ENCODE measurements around the gene GGA1.
A peak's percentile ranks its signal among the peaks of the same experiment; 100 is the strongest.
"Not testable (repeated sequence)": the region's sequence is repeated elsewhere in the genome, so short reads cannot be mapped to it uniquely, and the experiment has no call there.

The GGA1 gene

GRCh38 chr22:37610153-37610475, 1.5 kb downstream of the GGA1 start:
- not testable (repeated sequence) for DNase-seq

DNA sequence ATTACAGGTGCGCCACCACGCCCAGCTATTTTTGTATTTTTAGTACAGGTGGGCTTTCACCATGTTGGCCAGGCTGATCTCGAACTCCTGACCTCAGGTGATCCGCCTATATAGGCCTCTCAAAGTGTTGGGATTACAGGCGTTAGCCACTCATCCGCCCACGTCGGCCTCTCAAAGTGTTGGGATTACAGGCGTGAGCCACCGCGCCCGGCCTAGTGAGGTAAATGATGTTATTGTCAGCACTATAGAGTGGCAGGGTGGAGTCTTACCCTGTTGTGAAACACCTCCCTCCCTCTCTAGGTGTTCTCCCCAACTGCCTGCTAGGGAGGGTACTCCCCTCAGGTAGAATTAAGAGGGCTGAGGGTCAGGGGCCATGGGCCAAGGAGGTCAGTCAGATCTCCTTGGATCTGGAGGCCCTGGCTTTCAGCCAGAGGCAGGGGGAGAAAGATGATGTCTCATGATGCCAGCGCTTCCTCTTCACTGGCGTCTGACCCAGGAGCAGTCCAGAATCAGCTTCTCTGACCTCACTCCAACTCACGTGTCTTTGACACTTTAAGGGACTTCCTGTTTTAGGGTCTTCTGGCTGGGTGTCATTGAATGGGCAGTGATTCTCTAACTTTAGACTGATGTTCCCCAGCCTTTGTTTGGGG, 2.0 kb downstream of the GGA1 start:
- no peak for DNase-seq

DNA sequence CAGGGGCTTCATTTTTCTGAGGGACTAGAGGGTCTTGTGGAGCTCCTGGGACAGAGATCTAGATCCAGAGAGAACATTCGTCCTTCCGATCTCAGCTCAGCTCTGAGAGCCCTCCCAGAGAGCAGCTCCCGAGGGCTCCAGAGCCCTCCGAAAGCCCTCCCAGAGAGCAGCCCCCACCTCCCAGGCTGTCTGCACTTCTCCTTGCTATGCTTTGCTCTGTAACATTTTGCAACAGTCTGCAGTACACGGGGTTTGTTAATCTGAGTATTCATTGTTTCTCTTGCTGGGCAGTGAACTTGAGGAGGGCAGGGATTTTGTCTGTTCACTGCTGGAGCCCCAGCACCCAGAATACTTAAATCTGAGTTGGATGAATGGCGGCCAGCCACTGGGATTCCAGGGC, 2.6 kb downstream of the GGA1 start:
- no peak for DNase-seq

DNA sequence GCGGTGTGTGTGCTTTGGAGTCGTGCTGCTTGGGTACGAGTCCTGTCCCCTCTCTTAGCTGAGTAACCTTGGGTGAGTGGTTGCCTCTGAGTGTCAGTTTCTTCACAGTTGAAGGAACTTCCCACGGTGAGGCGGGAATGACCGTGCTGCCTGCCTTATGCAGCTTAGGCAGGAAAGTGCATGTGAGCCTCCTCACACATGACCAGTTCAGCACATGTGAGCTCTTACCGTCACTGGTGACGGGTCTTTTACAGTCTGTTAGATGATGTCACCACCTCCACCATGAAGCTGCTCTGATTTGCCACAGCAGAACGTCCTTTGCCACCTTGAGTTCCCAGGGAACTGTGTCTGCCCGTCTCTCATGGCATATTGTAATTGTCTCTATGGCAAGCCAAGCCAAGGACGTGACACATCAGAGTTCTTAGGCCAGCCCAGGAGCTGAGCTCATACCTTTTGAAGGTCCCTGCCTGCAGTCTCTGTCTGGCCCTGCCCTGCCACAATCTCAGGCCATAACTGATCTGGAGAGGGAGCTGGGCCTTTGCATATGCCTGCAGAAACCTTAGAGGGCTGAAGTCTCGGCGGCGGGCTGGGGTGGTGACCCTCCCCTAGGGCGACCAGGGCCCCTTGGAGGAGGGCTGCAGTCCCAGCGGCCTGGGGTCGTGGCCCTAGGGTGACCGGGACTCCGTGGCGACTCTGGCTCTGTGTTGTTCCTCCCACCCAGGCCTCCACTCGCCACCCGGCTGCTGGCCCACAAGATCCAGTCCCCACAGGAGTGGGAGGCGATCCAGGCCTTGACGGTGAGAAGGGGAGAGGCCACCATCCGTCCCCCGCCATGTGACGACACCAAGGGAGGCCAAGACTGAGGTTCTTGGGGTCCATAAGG, 7.8 kb downstream of the GGA1 start:
- DNase-seq = no peak

DNA sequence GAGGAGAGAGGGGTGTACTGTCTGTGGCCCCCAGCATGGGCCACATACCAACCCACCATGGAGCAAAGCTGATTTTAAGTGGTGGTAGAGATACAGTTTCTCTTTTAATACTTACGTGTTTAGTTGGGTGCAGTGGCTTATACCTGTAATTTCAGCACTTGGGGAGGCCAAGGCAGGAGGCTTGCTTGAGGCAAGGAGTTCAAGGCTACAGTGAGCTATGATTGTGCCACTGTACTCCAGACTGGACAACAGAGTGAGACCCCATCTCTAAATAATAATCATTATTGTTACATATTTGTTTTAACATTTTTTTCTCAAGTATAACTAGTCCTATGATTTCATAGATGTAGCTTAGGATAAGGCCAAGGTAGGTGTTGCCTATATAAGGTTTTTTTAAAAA, 8.8 kb downstream of the GGA1 start:
- DNase-seq = no peak

DNA sequence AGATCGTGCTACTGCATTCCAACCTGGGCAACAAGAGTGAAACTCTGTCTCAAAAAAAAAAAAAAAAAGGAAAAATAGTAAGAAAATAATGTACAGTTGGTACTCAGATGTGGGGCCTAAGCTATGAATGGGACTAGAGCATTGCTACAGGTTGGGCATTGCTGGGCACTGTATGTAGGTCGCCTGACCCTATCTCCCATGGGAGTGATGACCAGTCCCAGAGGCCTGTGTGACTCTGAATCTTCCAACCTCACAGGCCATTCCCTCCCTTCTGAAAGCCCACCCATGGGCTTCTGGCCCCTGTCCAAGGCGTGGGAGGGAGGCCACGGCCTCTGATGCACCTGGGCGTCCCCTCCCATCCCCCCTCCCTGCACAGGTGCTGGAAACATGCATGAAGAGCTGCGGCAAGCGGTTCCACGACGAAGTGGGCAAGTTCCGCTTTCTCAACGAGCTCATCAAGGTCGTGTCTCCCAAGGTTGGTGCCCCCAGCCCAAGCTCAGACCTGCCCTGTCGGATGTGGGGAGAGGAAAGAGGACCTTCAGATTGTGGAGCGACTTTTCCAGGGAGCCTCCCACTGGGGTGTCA, 9.5 kb downstream of the GGA1 start:
- DNase-seq = no peak

DNA sequence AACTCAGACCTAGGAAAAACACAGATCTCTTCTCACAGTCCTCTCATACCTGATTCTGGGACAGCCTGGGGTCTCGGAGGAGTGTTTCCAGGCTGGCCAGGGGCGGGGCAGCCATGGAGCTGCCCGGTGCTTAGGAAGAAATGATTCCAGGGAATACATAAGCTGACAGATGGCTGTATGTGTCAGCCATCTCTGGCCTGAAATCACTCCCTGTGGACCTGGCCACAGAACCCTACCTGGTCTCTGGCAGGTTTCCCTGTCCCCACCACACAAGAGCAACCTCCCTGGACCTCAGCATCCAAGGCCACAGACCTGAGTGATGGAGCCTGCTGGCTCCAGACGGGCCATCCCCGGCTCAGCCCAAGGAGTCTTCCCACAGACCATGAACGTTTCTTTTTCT, 10.0 kb downstream of the GGA1 start:
- no peak for DNase-seq

DNA sequence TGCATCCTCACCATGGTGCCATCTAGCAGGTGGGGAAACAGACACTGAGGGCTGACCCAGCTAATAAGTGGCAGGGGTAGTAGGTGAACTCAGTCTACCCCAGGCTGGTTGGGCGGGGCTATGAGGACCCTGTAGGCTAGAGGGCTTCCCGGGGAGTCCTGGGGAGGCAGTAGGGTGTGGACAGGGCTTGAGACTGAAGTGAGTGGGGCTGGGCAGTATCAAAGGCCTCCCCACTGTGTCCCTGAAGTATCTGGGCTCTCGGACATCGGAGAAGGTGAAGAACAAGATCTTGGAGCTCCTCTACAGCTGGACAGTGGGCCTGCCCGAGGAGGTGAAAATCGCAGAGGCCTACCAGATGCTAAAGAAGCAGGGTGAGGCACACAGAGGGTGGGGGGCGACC, 11.4 kb downstream of the GGA1 start:
- DNase-seq = no peak

- DNase-seq = no peak
These were observed 12.8 kb downstream of the GGA1 start for GRCh38 chr22:37621352-37621860.

DNA sequence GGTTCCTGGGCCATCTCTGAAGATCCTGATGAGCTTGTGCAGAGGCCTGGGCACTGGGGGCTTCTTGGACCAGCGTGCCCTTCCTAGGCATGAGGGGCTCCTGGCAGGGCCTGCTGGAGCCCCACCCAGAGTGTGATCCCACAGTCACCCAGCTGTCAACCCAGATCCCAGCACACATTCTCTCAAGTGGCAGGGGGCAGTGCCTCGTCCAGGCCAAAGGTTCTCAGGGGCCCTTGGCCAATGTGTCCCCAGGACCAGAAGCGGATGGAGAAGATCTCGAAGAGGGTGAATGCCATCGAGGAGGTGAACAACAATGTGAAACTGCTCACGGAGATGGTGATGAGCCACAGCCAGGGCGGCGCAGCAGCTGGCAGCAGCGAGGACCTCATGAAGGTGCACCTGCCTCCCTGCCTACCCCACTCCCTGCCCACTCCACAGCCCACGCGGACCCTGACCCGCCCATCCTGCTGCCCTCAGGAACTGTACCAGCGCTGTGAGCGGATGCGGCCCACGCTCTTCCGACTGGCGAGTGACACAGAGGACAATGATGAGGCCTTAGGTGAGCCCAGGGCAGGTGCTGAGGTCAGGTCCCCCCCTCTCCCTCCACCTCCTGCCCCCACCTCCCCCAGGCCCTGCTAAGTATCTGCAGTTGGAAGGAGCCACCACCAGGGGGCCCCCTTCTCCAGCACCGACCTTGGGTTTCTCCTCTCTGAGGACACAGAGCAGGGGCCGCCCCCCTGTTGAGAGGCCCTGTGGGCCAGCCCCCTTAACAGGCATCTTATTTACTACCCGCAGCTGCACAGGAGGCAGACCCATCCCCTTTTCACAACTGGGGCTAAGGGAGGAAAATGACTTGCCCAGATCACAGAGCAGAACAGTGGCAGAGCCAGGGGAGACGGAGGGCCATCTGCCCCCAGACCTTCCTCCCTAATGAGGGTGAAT, 14.7 kb downstream of the GGA1 start:
- peak; percentile 51 for DNase-seq

DNA sequence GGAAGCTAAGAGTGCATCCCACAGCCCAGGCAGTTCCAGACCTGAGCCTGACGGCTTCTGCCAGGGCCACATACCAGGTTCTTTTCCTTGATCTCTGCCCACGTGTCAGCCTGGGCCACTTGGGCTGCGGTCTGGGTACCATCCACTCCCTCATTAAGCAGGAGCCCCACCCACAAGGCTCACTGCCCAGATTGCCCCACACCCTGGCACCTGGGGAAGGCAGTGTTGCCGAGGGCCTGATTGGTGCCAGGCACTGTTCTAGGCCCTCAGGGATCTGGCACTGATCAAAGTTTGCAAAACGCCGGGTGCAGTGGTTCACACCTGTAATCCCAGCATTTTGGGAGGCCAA, 15.4 kb downstream of the GGA1 start:
- no peak for DNase-seq

GRCh38 chr22:37624876-37625275, 16.2 kb downstream of the GGA1 start:
- no peak for DNase-seq

GRCh38 chr22:37625737-37626136, 17.1 kb downstream of the GGA1 start:
- DNase-seq = no peak

DNA sequence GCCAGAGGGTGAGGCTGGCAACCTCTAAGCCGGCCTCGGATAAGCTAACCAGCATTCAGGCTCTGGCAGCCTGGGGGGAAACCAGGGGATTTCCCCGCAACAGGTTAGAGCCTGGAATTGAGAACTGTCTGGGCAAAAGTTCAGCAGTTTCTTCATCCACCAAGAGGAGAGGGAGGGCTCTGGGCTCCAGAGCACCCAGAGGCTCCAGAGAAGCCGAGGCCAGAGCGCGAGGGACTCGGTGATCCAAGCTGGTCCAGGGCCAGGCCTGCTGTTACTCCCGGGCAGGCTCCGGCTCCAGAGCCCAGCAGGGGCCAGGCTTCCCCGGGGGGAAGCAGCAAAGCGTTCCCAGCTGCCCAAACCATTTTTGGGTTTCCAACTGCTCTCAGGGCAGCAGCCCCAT, 17.5 kb downstream of the GGA1 start:
- DNase-seq = no peak

DNA sequence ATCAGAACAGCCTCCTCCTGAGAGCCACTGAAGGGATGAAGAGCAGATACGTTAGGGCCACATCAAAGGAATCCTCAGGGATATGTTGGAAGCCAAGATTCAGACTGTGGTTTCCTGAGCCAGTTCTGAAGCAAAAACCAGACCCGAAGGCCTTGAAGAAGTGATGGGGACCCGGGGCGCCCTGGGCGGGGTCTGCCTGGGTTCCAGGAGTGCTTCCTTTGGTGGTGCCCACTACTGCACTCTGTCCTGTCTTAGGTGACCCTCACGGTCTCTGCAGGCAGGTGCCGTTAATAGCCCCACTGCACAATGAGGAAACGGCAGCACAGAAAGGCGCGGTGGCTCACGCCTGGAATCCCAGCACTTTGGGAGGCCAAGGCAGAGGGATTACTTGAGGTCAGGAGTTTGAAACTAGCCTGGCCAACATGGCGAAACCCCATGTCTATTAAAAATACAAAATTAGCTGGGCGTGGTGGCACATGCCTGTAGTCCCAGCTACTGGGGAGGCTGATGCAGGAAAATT, 18.0 kb downstream of the GGA1 start:
- DNase-seq = no peak

DNA sequence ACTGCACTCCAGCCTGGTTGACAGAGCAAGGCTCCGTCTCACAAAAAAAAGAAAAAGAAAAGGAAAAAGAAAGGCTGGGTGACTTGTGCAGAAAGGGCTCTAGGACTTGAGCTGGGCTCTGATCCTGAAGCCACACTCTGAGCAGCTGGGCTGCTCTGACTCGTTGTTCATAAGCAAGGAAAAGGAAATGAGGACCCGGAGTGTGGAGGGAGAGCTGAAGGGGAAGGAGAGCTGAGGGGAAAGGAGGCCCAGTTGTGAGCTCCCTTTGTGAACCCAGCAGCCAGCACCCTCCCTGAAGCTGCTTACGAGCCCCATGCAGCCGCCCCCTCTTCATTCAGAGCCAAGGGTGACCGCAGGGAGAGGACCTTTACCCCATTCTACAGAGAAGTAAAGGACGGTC, 18.5 kb downstream of the GGA1 start:
- DNase-seq = no peak

DNA sequence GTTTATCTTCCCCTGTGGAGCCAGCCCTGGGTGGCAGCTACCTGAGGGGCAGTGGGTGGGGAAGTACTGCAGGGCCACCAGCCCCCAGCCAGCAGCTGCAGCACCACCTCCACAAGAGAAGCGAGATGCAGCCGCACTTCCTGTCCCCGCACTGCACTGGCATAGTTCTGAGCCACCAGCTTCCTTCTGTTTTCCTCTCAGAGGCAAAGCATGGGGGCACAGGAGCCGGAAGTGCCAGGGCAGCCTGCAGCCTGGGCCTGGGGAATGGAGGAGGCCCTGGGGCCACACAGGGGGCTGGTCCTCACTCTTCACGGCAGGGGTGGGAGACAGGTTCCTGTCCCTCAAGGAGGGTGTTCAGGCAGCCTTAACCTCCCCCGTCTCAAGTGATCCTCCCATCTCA, 18.9 kb downstream of the GGA1 start:
- DNase-seq = no peak

DNA sequence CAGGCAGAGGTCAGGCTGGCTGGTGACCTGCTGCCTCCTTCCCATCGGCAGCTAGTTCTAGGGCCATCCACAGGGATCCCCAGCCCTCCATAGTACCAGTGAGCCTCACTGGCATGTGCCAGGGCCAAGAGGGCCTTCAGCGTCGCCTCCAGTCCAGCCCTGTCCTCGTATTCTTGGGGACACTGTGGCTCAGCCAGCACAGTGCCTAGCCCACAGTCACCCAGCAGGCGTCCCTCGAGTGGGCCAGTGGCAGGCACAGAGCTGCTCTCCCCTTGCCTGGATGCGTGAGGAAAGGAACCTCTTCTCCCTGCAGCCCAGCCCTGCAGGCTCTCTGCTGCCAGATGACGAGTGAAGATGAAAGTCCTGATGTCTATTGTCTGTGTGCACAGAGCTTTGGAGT, 20.2 kb downstream of the GGA1 start:
- DNase-seq = no peak

DNA sequence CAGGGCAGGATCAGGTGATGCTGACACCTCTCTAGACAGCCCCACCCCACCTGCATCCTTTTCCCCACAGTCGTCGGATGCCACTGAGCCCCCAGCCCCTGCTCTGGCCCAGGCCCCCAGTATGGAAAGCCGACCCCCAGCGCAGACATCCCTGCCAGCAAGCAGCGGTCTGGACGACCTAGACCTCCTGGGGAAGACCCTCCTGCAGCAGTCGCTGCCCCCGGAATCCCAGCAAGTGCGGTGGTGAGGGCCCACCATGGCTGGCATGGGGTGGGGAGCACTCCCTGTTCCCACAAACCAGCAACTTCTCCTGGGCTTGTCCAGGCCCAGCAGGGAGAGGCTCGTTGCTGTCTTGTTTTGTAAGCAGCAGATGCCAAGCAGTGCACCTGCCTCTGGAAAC, 21.3 kb downstream of the GGA1 start:
- DNase-seq = no peak

DNA sequence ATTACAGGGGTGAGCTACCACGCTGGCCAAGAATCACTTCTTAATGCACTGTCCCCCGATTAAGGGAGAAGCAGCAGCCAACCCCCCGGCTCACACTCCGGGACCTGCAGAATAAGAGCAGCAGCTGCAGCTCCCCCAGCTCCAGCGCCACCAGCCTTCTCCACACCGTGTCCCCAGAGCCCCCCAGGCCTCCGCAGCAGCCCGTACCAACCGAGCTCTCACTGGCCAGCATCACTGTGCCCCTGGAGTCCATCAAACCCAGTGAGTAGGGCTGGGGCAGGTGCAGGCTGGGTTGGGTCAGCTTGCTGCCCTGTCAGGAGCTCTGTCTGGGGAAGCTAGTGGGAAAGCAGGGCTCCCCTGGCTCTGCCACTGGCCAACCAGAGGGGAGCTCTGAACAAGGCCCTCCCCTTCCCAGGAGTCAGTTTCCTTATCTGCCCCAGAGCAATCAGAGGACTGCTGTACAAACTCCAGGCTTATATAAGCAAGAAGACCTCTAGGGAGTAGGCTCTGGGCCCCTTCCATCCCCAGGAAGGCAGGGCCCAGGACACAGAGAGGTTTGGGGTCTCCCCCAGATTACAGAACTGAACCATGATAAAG, 22.3 kb downstream of the GGA1 start:
- no peak for DNase-seq

- no peak for DNase-seq
These were observed 23.0 kb downstream of the GGA1 start for GRCh38 chr22:37631448-37632173.

Data from NCI-H1694 (cell line).